Measurements from ENCODE around the gene PHF2.

The PHF2 gene

GRCh38 chr9:93595861-93596365 lies 19.5 kb downstream of the PHF2 start:
- FAIRE-seq (no peak), DNase-seq (ENCODE audit: insufficient read length, low spot score) (no peak)
- no peak for TF ChIP-seq CTCF (IDR thresholded peaks at IDR 0.05; ENCODE audit: insufficient read depth, missing control alignments)

- no peak for DNase-seq (ENCODE audit: insufficient read length, low spot score)
- FAIRE-seq = no peak
- TF ChIP-seq CTCF (IDR thresholded peaks at IDR 0.05; ENCODE audit: insufficient read depth, missing control alignments) = no peak
These were observed 20.0 kb downstream of the PHF2 start for GRCh38 chr9:93596399-93596798.

GRCh38 chr9:93597142-93597706 lies 20.8 kb downstream of the PHF2 start:
- DNase-seq (ENCODE audit: insufficient read length, low spot score) (no peak), FAIRE-seq (no peak)
- TF ChIP-seq CTCF (IDR thresholded peaks at IDR 0.05; ENCODE audit: insufficient read depth, missing control alignments) = no peak

GRCh38 chr9:93597871-93598646 lies 21.7 kb downstream of the PHF2 start:
- DNase-seq (ENCODE audit: insufficient read length, low spot score) (no peak), FAIRE-seq (no peak)
- TF ChIP-seq CTCF (IDR thresholded peaks at IDR 0.05; ENCODE audit: insufficient read depth, missing control alignments) = no peak

- no peak for TF ChIP-seq CTCF (IDR thresholded peaks at IDR 0.05; ENCODE audit: insufficient read depth, missing control alignments)
- DNase-seq (ENCODE audit: insufficient read length, low spot score) = no peak
- no peak for FAIRE-seq
These were observed 22.4 kb downstream of the PHF2 start for GRCh38 chr9:93598647-93599241.

- FAIRE-seq (no peak), DNase-seq (ENCODE audit: insufficient read length, low spot score) (no peak)
- no peak for TF ChIP-seq CTCF (IDR thresholded peaks at IDR 0.05; ENCODE audit: insufficient read depth, missing control alignments)
These were observed 23.4 kb downstream of the PHF2 start for GRCh38 chr9:93599571-93600403.

All from D721Med (cell line).